OCI-LY7 (cell line): ENCODE data around the gene ZNF267.

Experiments used
- EZH2phosphoT487 ChIP-seq: fragments of 200-600 bp; sonication (generic); IDR thresholded peaks from 2 replicates; pipeline ENCODE4 v1.6.1; 2018; ENCODE audit warnings: low read depth, borderline replicate concordance, mild to moderate bottlenecking, mixed run types, antibody characterized with exemption, low read length, moderate library complexity, mixed read lengths
- TF ChIP-seq, protein P1 (sequence below): fragments of 200-600 bp; sonication (generic); conservative IDR thresholded peaks from 2 replicates; pipeline ENCODE4 v1.5.1; 2014; ENCODE audit warnings: mild to moderate bottlenecking, antibody characterized with exemption, low read length, moderate library complexity, mixed read lengths

DNA sequence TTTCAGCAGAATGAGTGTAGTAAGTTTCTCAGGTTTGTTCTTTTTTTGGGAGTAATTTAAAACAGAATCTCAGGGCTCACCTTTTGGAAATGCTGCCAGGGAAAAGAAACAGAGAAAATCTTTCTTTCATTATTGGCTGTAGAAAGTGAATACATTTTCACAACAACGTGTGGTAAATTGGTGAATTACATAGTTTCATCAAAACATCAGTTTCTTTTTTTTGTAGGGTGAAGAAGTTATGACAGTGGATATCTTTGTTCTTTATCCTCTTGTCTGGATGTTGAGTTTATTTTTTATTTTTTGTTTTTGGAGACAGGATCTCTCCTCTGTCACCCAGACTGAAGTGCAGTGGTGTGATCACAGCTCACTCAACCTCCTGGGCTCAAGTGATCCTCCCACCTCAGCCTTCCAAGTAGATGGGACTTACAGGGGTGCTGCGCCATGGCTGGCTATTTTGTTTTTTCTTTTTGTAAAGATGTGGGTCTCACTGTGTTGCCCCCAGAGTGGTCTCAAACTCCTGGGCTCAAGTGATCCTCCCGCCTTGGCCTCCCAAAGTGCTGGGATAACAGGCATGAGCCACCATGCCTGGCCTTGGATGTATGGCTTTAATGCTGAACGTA is 2.4 kb downstream of the ZNF267 start:
- TF ChIP-seq, protein P1, sequence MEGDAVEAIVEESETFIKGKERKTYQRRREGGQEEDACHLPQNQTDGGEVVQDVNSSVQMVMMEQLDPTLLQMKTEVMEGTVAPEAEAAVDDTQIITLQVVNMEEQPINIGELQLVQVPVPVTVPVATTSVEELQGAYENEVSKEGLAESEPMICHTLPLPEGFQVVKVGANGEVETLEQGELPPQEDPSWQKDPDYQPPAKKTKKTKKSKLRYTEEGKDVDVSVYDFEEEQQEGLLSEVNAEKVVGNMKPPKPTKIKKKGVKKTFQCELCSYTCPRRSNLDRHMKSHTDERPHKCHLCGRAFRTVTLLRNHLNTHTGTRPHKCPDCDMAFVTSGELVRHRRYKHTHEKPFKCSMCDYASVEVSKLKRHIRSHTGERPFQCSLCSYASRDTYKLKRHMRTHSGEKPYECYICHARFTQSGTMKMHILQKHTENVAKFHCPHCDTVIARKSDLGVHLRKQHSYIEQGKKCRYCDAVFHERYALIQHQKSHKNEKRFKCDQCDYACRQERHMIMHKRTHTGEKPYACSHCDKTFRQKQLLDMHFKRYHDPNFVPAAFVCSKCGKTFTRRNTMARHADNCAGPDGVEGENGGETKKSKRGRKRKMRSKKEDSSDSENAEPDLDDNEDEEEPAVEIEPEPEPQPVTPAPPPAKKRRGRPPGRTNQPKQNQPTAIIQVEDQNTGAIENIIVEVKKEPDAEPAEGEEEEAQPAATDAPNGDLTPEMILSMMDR, result no peak
- no peak for TF ChIP-seq EZH2phosphoT487
